SU-DHL-6 (cell line): ENCODE results near the gene DHX38.
A peak's percentile ranks its signal among the peaks of the same experiment; 100 is the strongest.

ENCODE experiments used
- H2AFZ ChIP-seq: fragments of 200-600 bp; sonication (generic); 2 replicates; pipeline ENCODE4 v1.6.1; 2014; ENCODE audit warnings: low read depth, mild to moderate bottlenecking, moderate library complexity, mixed read lengths, antibody characterized with exemption, low read length; ENCODE audit not compliant: severe bottlenecking
- H3F3A ChIP-seq: fragments of 200-600 bp; shearing (Covaris generic); 2 replicates; pipeline ENCODE4 v1.6.0; 2016; ENCODE audit warnings: antibody characterized with exemption, mild to moderate bottlenecking; ENCODE audit not compliant: insufficient read depth
- H3K27ac ChIP-seq: fragments of 200-600 bp; sonication (generic); 2 replicates; pipeline ENCODE4 v1.5.1; 2016; ENCODE audit warnings: low read depth, mild to moderate bottlenecking, low read length, moderate library complexity, mixed read lengths
- H3K27me3 ChIP-seq: fragments of 200-600 bp; sonication (generic), shearing (Covaris generic); 2 replicates; pipeline ENCODE4 v1.6.0; 2014; ENCODE audit warnings: mild to moderate bottlenecking, low read length
- H3K36me3 ChIP-seq: fragments of 200-600 bp; sonication (generic); 2 replicates; pipeline ENCODE4 v1.6.1; 2014; ENCODE audit warnings: mild to moderate bottlenecking, low read length, mixed read lengths
- H3K4me2 ChIP-seq: fragments of 300-600, 200-600 bp; shearing (Covaris generic), sonication (generic); 2 replicates; pipeline ENCODE4 v1.6.0; 2014; ENCODE audit warnings: low read length, low read depth, mild to moderate bottlenecking; ENCODE audit not compliant: poor library complexity, severe bottlenecking
- H3K4me3 ChIP-seq: fragments of 200-600 bp; sonication (generic); 2 replicates; pipeline ENCODE4 v1.5.1; 2014; ENCODE audit warnings: antibody characterized with exemption, low read length, mild to moderate bottlenecking, mixed read lengths; ENCODE audit not compliant: insufficient read depth, poor library complexity, severe bottlenecking
- H3K79me2 ChIP-seq: fragments of 200-600 bp; sonication (generic); 2 replicates; pipeline ENCODE4 v1.6.1; 2014; ENCODE audit warnings: mild to moderate bottlenecking, low read length, moderate library complexity; ENCODE audit not compliant: insufficient read depth
- H3K9ac ChIP-seq: fragments of 200-600 bp; sonication (generic); 2 replicates; pipeline ENCODE4 v1.7.0; 2014; ENCODE audit warnings: mild to moderate bottlenecking, low read length
- H3K9me2 ChIP-seq: fragments of 200-600 bp; sonication (generic); replicated peaks from 2 replicates; pipeline ENCODE4 v1.6.1; 2014; ENCODE audit warnings: low read length; ENCODE audit not compliant: insufficient read depth
- H3K9me3 ChIP-seq: fragments of 200-600 bp; sonication (generic); 2 replicates; pipeline ENCODE4 v1.6.1; 2014; ENCODE audit warnings: low read length, mixed read lengths; ENCODE audit not compliant: insufficient read depth
- H4K20me1 ChIP-seq: fragments of 200-600 bp; sonication (generic); 2 replicates; pipeline ENCODE4 v1.6.1; 2014; ENCODE audit warnings: low read depth, mild to moderate bottlenecking, antibody characterized with exemption, low read length, moderate library complexity, mixed read lengths
- EZH2phosphoT487 ChIP-seq: fragments of 200-600 bp; sonication (generic), shearing (Covaris generic); conservative IDR thresholded peaks from 2 replicates; pipeline ENCODE4 v1.6.1; 2018; ENCODE audit warnings: mild to moderate bottlenecking, antibody characterized with exemption, low read length, moderate library complexity, mixed read lengths
- TF ChIP-seq, protein P1 (sequence below): fragments of 200-600 bp; sonication (generic); IDR thresholded peaks from one replicate; pipeline ENCODE4 v1.5.1; 2017; ENCODE audit warnings: antibody characterized with exemption, mild to moderate bottlenecking, low read length, moderate library complexity; ENCODE audit not compliant: insufficient read depth, poor library complexity, severe bottlenecking

DHX38 gene

DNA sequence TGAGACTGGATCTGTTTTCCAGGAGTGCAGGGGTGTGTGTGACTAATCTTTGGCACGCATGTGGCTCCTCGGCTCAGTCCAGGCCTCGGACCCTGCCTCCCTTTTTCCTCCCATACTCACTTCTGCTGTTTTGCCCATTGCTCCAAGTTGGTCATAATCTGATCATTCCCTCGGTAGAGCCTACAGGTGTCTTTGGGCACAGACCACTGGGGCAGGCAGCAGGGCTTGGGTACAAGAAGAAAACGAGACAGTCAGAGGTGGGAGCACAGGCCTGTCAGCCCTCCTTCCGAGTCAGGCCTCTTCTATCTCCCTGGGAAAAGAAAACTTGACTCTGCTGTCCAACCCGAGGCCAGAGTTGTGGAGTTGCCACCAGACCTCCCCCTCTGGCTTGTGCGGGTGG is 29.8 kb downstream of the DHX38 start:
- Histone ChIP-seq H3K9me3 (no peaks in the 10 kb centered on the region), H3F3A (no peaks in the 10 kb centered on the region), H3K9ac (no peak overlapping the region), H2AFZ (no peak overlapping the region), H3K9me2 (no peaks in the 10 kb centered on the region), H3K36me3 (no peaks in the 10 kb centered on the region), H3K4me2 (no peak overlapping the region), H4K20me1 (no peaks in the 10 kb centered on the region), H3K27ac (no peak overlapping the region), H3K79me2 (no peaks in the 10 kb centered on the region), H3K4me3 (no peak overlapping the region), H3K27me3 (no peaks in the 10 kb centered on the region)
- TF ChIP-seq EZH2phosphoT487 = no peak
- TF ChIP-seq, protein P1, sequence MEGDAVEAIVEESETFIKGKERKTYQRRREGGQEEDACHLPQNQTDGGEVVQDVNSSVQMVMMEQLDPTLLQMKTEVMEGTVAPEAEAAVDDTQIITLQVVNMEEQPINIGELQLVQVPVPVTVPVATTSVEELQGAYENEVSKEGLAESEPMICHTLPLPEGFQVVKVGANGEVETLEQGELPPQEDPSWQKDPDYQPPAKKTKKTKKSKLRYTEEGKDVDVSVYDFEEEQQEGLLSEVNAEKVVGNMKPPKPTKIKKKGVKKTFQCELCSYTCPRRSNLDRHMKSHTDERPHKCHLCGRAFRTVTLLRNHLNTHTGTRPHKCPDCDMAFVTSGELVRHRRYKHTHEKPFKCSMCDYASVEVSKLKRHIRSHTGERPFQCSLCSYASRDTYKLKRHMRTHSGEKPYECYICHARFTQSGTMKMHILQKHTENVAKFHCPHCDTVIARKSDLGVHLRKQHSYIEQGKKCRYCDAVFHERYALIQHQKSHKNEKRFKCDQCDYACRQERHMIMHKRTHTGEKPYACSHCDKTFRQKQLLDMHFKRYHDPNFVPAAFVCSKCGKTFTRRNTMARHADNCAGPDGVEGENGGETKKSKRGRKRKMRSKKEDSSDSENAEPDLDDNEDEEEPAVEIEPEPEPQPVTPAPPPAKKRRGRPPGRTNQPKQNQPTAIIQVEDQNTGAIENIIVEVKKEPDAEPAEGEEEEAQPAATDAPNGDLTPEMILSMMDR = no peak

DNA sequence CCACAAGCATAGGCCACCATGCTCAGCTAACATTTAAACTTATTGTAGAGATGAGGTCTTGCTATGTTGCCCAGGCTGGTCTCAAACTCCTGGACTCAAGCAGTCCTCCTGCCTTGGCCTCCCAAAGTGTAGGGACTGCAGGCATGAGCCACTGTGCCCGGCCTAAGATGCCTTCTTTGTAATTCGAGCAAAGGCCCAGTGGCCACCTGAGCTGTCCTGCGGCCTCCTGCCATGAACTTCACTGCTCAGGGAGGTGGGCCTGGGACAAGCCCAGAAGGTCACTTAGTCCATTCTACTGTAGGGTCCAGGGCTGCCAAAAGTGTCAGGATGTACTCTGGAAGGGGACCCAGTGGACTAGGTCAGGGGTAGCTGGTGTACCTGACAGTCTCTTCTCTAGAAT is 30.5 kb downstream of the DHX38 start:
- H3K4me2 ChIP-seq = no peak overlapping the region
- no peaks in the 10 kb centered on the region for H3K36me3 ChIP-seq
- H3K4me3 ChIP-seq = no peak overlapping the region
- H3K27ac ChIP-seq = no peak overlapping the region
- TF ChIP-seq, protein P1 = no peak
- no peak for TF ChIP-seq EZH2phosphoT487
- no peak overlapping the region for H2AFZ ChIP-seq
- H4K20me1 ChIP-seq = no peaks in the 10 kb centered on the region
- H3K27me3 ChIP-seq = no peaks in the 10 kb centered on the region
- H3K79me2 ChIP-seq = no peaks in the 10 kb centered on the region
- no peak overlapping the region for H3K9ac ChIP-seq
- H3K9me2 ChIP-seq = no peaks in the 10 kb centered on the region
- no peaks in the 10 kb centered on the region for H3F3A ChIP-seq
- no peaks in the 10 kb centered on the region for H3K9me3 ChIP-seq

DNA sequence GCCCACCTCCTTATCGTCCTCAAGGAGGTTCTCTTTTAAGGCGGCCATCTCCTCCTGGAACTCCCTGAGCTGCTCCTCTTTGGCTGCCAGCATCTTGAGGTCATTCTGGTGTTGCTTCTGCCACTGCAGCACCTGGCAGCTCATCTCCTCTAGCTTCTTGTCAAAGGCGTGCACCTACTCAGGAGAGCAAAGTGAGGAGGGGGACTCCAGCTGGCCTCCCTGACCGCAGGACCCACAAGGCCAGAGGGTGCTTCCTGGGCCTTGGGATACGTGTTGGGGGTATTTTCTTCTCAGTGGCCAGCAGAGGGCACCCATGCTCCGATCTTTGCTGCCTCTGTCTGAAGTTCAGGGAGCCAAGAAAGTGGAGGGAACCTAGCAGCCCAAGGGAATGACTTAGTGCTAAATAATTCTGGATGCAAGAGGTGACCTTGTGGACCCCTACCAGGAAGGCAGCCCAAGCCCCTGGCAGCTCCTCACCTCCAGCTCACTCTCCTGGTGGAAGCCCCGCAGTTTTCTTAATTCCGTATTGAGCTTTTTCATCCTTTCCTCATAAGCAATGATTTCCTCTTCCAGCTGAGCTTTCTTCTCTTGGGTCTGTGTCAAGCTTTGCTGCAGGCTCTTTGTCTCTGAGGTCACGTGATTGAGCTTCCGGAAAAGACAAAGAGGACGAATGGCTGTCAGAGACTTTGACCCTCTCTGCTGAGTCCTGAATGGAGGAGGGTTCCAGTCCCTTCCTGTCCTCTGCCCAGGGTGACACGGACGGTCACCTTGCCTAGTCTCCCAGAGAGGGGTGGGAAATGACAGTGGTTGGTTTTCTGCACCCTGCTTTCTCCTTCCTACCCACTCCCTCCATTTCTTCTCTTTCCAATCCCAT is 31.4 kb downstream of the DHX38 start:
- H3K4me2 ChIP-seq = no peak overlapping the region
- H4K20me1 ChIP-seq = no peaks in the 10 kb centered on the region
- no peaks in the 10 kb centered on the region for H3F3A ChIP-seq
- H3K9ac ChIP-seq = no peak overlapping the region
- H3K79me2 ChIP-seq = no peaks in the 10 kb centered on the region
- no peak for TF ChIP-seq EZH2phosphoT487
- TF ChIP-seq, protein P1 = peak; percentile 51
- H2AFZ ChIP-seq = peak overlapping the region; percentile 68
- H3K9me3 ChIP-seq = no peaks in the 10 kb centered on the region
- no peaks in the 10 kb centered on the region for H3K36me3 ChIP-seq
- no peak overlapping the region for H3K27ac ChIP-seq
- no peaks in the 10 kb centered on the region for H3K27me3 ChIP-seq
- H3K9me2 ChIP-seq = no peaks in the 10 kb centered on the region
- H3K4me3 ChIP-seq = no peak overlapping the region
